IMR-90 (cell line): Measurements from ENCODE around the gene AAGAB. TPM values are rescaled to one million over a fixed set of nuclear protein-coding genes. Genes with fewer than 3 reads are reported as not detected.

ENCODE experiments used
- ATAC-seq: fragments of 200-7000 bp; cut with Tn5 transposase; 2 replicates; pipeline ENCODE4 v1.9.1; 2020; ENCODE audit warnings: low read depth, mild to moderate bottlenecking, moderate library complexity
- BruUV-seq: library from RNA; stranded (reverse); fragments of 400-500 nt; replicated peaks from 2 replicates; lab custom pipeline; 2021; lab: Mats Ljungman, UMichigan
- CTCF ChIA-PET: fragments of 300-600 bp; formaldehyde crosslinking; extraction: SDS; loops from one replicate; lab custom pipeline; 2021; ENCODE audit warnings: antibody characterized with exemption; lab: Yijun Ruan, JAX
- POLR2A ChIA-PET: fragments of 300-600 bp; sonication (Branson Sonifier 250); formaldehyde crosslinking; loops from one replicate; lab custom pipeline; 2022; ENCODE audit warnings: antibody characterized with exemption; ENCODE audit not compliant: unreplicated experiment; lab: Charles Lee
- DNase-seq: peaks from one replicate; pipeline ENCODE4 v3.0.0; 2013
- H2AFZ ChIP-seq: replicated peaks from 2 replicates; pipeline ENCODE3; 2013; ENCODE audit warnings: low read length, mild to moderate bottlenecking; ENCODE audit not compliant: poor library complexity
- H2AK5ac ChIP-seq: 2 replicates; pipeline ENCODE4 v1.6.1; 2013; ENCODE audit warnings: low read depth, low read length, inconsistent platforms
- H2AK9ac ChIP-seq: replicated peaks from 2 replicates; pipeline ENCODE3; 2013; ENCODE audit warnings: mild to moderate bottlenecking, low read depth, low read length, moderate library complexity; ENCODE audit not compliant: poor library complexity
- H2BK120ac ChIP-seq: 2 replicates; pipeline ENCODE4 v1.6.1; 2013; ENCODE audit warnings: low read depth, low read length, inconsistent platforms
- H2BK15ac ChIP-seq: 3 replicates; pipeline ENCODE4 v1.6.1; 2013; ENCODE audit warnings: low read depth, low read length, inconsistent platforms
- H2BK20ac ChIP-seq: 2 replicates; pipeline ENCODE4 v1.6.1; 2013; ENCODE audit warnings: low read depth, mild to moderate bottlenecking, inconsistent platforms, low read length, moderate library complexity
- H2BK5ac ChIP-seq: 2 replicates; pipeline ENCODE4 v1.6.1; 2013; ENCODE audit warnings: mild to moderate bottlenecking, low read depth, low read length, inconsistent platforms; ENCODE audit not compliant: poor library complexity, severe bottlenecking
- H3K14ac ChIP-seq: replicated peaks from 2 replicates; pipeline ENCODE4 v1.6.1; 2013; ENCODE audit warnings: low read depth, low read length, inconsistent platforms
- H3K18ac ChIP-seq: 2 replicates; pipeline ENCODE4 v1.6.1; 2013; ENCODE audit warnings: low read depth, low read length, control low read depth
- H3K23ac ChIP-seq: 2 replicates; pipeline ENCODE4 v1.6.1; 2013; ENCODE audit warnings: low read depth, low read length, inconsistent platforms
- H3K27ac ChIP-seq: 2 replicates; pipeline ENCODE4 v1.5.1; 2013; ENCODE audit warnings: mild to moderate bottlenecking, control low read depth, low read length; ENCODE audit not compliant: insufficient read depth
- H3K27me3 ChIP-seq: 2 replicates; pipeline ENCODE4 v1.6.1; 2013; ENCODE audit warnings: low read length; ENCODE audit not compliant: control insufficient read depth, insufficient read depth
- H3K36me3 ChIP-seq: 2 replicates; pipeline ENCODE4 v1.6.1; 2013; ENCODE audit warnings: low read length, mixed read lengths; ENCODE audit not compliant: control insufficient read depth, insufficient read depth
- H3K4ac ChIP-seq: 2 replicates; pipeline ENCODE4 v1.6.1; 2013; ENCODE audit warnings: low read depth, low read length, inconsistent platforms
- H3K4me1 ChIP-seq: 2 replicates; pipeline ENCODE4 v1.6.1; 2013; ENCODE audit warnings: low read length, mixed read lengths; ENCODE audit not compliant: control insufficient read depth, insufficient read depth
- H3K4me2 ChIP-seq: 2 replicates; pipeline ENCODE4 v1.6.1; 2013; ENCODE audit warnings: low read depth, mild to moderate bottlenecking, control low read depth, low read length, moderate library complexity
- H3K4me3 ChIP-seq: 2 replicates; pipeline ENCODE4 v1.5.1; 2013; ENCODE audit warnings: low read depth, mild to moderate bottlenecking, control low read depth, low read length, moderate library complexity; ENCODE audit not compliant: insufficient read depth
- H3K56ac ChIP-seq: 2 replicates; pipeline ENCODE4 v1.6.1; 2013; ENCODE audit warnings: low read length, inconsistent platforms; ENCODE audit not compliant: insufficient read depth; ENCODE audit errors: extremely low read depth
- H3K79me1 ChIP-seq, 2 experiments: 2 replicates each; pipeline ENCODE4 v1.6.1; 2013; ENCODE audit warnings: low read length in 2 of 2, inconsistent platforms in 1 of 2, low read depth in 1 of 2
- H3K9ac ChIP-seq: 2 replicates; pipeline ENCODE4 v1.6.1; 2013; ENCODE audit warnings: low read depth, low read length, control low read depth
- H3K9me1 ChIP-seq: 2 replicates; pipeline ENCODE4 v1.6.1; 2013; ENCODE audit warnings: low read length, inconsistent platforms; ENCODE audit not compliant: insufficient read depth
- H3K9me3 ChIP-seq: 2 replicates; pipeline ENCODE4 v1.6.1; 2013; ENCODE audit warnings: low read length; ENCODE audit not compliant: control insufficient read depth, insufficient read depth
- H4K20me1 ChIP-seq: 2 replicates; pipeline ENCODE4 v1.6.1; 2013; ENCODE audit warnings: low read length, inconsistent platforms; ENCODE audit not compliant: insufficient read depth
- H4K5ac ChIP-seq: 2 replicates; pipeline ENCODE4 v1.6.1; 2013; ENCODE audit warnings: mild to moderate bottlenecking, low read depth, low read length, control low read depth
- H4K8ac ChIP-seq, 2 experiments: 2 replicates each; pipeline ENCODE4 v1.6.1; 2013; ENCODE audit warnings: low read depth in 2 of 2, low read length in 2 of 2, control low read depth in 1 of 2, inconsistent platforms in 1 of 2
- H4K91ac ChIP-seq: 2 replicates; pipeline ENCODE4 v1.6.1; 2013; ENCODE audit warnings: low read depth, low read length, inconsistent platforms; ENCODE audit not compliant: insufficient read depth
- CTCF ChIP-seq: conservative IDR thresholded peaks from 2 replicates; pipeline ENCODE4 v1.5.1; 2012; ENCODE audit warnings: mild to moderate bottlenecking, low read depth, low read length, improper control_type of control experiment
- MAFK ChIP-seq: IDR thresholded peaks from 2 replicates; pipeline ENCODE4 v1.6.1; 2012; ENCODE audit warnings: low read depth, low read length, improper control_type of control experiment
- RFX5 ChIP-seq: IDR thresholded peaks from 2 replicates; pipeline ENCODE4 v1.8.0; 2012; ENCODE audit warnings: low read depth, mild to moderate bottlenecking, low read length, moderate library complexity
- WGBS, 2 experiments: methylation state at CpG; one replicate each; pipeline versions ENCODE4 v1.1.5 to v1.1.7; 2013; ENCODE audit warnings: missing lambda C conversion rate in 2 of 2; ENCODE audit not compliant: insufficient read length in 1 of 2; ENCODE audit errors: extremely low coverage in 2 of 2; 5-methylcytosine and 5-hydroxymethylcytosine counted together
- dilution Hi-C: fragments of 300-500 bp; cut with HindIII; formaldehyde crosslinking; loops from one replicate; pipeline ENCODE4 v1.14.3; 2018; ENCODE audit warnings: low sequenced_read_pairs; ENCODE audit not compliant: unreplicated experiment
- in situ Hi-C: fragments of 300-500 bp; cut with MboI; formaldehyde crosslinking; loops from 3 replicates; pipeline ENCODE4 v1.14.3; 2019; ENCODE audit warnings: low sequenced_read_pairs, inconsistent platforms, mixed read lengths
- intact Hi-C: fragments of 100-400 bp; cut with micrococcal nuclease; formaldehyde crosslinking; loops from 2 replicates; pipeline ENCODE4 v1.10.0; 2022
- polyA plus RNA-seq, 3 experiments: library from polyadenylated mRNA; depleted of rRNA; stranded (reverse); fragments of >200 nt; gene quantifications; 2 replicates each; pipeline ENCODE4 v1.2.3, GENCODE V29; 2012; ENCODE audit warnings: low replicate concordance in 1 of 3
- total RNA-seq: library from RNA; depleted of rRNA; stranded (reverse); fragments of >200 nt; gene quantifications from 2 replicates; pipeline ENCODE4 v1.2.3, GENCODE V29; 2012

Gene AAGAB
- total and polyA plus RNA-seq, 2 of the 4 experiments (the other 2 are of a cell fraction), result 26.1 to 69.7 TPM

GRCh38 chr15:67210555-67211168 lies 43.8 kb downstream of the AAGAB start:
- Histone ChIP-seq H3K4me3 (no peak overlapping the region), H3K18ac (no peak overlapping the region), H2BK120ac (no peak overlapping the region), H2BK20ac (no peak overlapping the region), H3K9me3 (no peaks in the 10 kb centered on the region), H2AK5ac (no peak overlapping the region), H4K91ac (no peak overlapping the region), H3K56ac (no peak overlapping the region), H3K4me1 (peaks cover 1% of the 10 kb centered on the region; the same call in 1 of the 2 replicates), H3K9me1 (no peaks in the 10 kb centered on the region; the same call in 1 of the 2 replicates), H4K20me1 (no peaks in the 10 kb centered on the region), H2AFZ (no peak overlapping the region), H2BK5ac (no peak overlapping the region), H3K4ac (no peak overlapping the region), H3K9ac (no peak overlapping the region), H3K27me3 (no peaks in the 10 kb centered on the region), H3K14ac (no peak overlapping the region), H2AK9ac (no peak overlapping the region), H2BK15ac (no peak overlapping the region), H3K23ac (no peak overlapping the region), H3K36me3 (0 out of 2 replicates have a peak, but pooled peaks cover 1% of the 10 kb centered on the region), H4K5ac (no peak overlapping the region), H4K8ac (no peak overlapping the region), H3K27ac (no peak overlapping the region), H3K4me2 (no peak overlapping the region), H3K79me1 (peaks cover 6 to 7% of the 10 kb centered on the region in 2 experiments; a peak in 1 of 4 replicates)
- no peak for TF ChIP-seq RFX5
- TF ChIP-seq CTCF, result no peak
- TF ChIP-seq MAFK, result peak; percentile 96
- intact Hi-C loops, result loop anchor here (5.0 kb wide), 1 partner anchor 42 kb away; the partner anchor contains the start of genes AAGAB and IQCH
- BruUV-seq, result no TSS peak
- ChIA-PET CTCF (no interaction called here), POLR2A (no interaction called here)
- DNase-seq, result no peak
- dilution Hi-C loops, result no loop called here
- ATAC-seq, result no peak
- 100% methylated on average over 1 of the region's 5 CpGs; no CpG with 5 or more reads in 1 of the 2 experiments for WGBS, 2 experiments
- in situ Hi-C loops, result no loop called here
